K562 (cell line): ENCODE measurements around the gene POLR3H. TPM values are rescaled to one million over a fixed set of nuclear protein-coding genes. Genes with fewer than 3 reads are reported as not detected.

Source experiments
- ATAC-seq: fragments of 200-7000 bp; cut with Tn5 transposase; 3 replicates; pipeline ENCODE4 v1.9.1; 2020; ENCODE audit warnings: moderate library complexity
- BruUV-seq: library from RNA; stranded (reverse); fragments of 400-500 nt; replicated peaks from 2 replicates; lab custom pipeline; 2021; lab: Mats Ljungman, UMichigan
- CTCF ChIA-PET: fragments of 300-600 bp; formaldehyde crosslinking; extraction: SDS; loops from one replicate; lab custom pipeline; 2021; ENCODE audit warnings: low intra/inter-chr PET ratio; lab: Yijun Ruan, JAX
- POLR2A ChIA-PET: fragments of 300-600, 350-650 bp; sonication (Branson Sonifier 250); formaldehyde crosslinking; extraction: SDS; loops from one replicate; lab custom pipeline; 2021; ENCODE audit warnings: antibody characterized with exemption, inconsistent platforms; lab: Yijun Ruan, JAX
- DNase-seq, 4 experiments: peaks; one replicate each; pipeline versions ENCODE4 v3.0.0 to v3.0.0-alpha.2; 2011 to 2018; ENCODE audit warnings: low spot score in 3 of 4, mixed read lengths in 3 of 4; ENCODE audit errors: extremely low read depth in 1 of 4
- FAIRE-seq: peaks from 2 replicates; lab custom pipeline; 2011; peaks lifted over from hg19 to GRCh38; lab: Jason Lieb, UNC
- H2AFZ ChIP-seq: 2 replicates; pipeline ENCODE4 v1.6.0; 2011; ENCODE audit warnings: low read depth, low read length, control low read depth, inconsistent platforms
- H3K27ac ChIP-seq: fragments of 200-600 bp; 3 replicates; pipeline ENCODE4 v1.8.0; 2011; ENCODE audit warnings: low read depth, mild to moderate bottlenecking, control low read depth, inconsistent platforms, low read length, moderate library complexity, mixed read lengths; ENCODE audit errors: extremely low read depth
- H3K27me3 ChIP-seq, 2 experiments: fragments of 300-600 bp in 1 of 2; 2 replicates in 1 of 2; 3 replicates in 1 of 2; pipeline versions ENCODE4 v1.6.0 to v1.8.0; 2011; ENCODE audit warnings: inconsistent platforms in 2 of 2, low read length in 2 of 2, mild to moderate bottlenecking in 1 of 2, mixed read lengths in 1 of 2, moderate library complexity in 1 of 2; ENCODE audit not compliant: control insufficient read depth in 2 of 2, insufficient read depth in 2 of 2
- H3K36me3 ChIP-seq: fragments of 300-600 bp; 3 replicates; pipeline ENCODE4 v1.8.0; 2011; ENCODE audit warnings: mild to moderate bottlenecking, low read length, inconsistent platforms; ENCODE audit not compliant: control insufficient read depth, insufficient read depth
- H3K4me1 ChIP-seq, 2 experiments: fragments of 200-600 bp in 1 of 2; replicated peaks in 1 of 2; 2 replicates in 1 of 2; 3 replicates in 1 of 2; pipeline versions ENCODE4 v1.5.1 to v1.8.0; 2011; ENCODE audit warnings: inconsistent platforms in 2 of 2, low read length in 2 of 2, mild to moderate bottlenecking in 1 of 2, mixed read lengths in 1 of 2, moderate library complexity in 1 of 2; ENCODE audit not compliant: control insufficient read depth in 2 of 2, insufficient read depth in 2 of 2
- H3K4me2 ChIP-seq: 2 replicates; pipeline ENCODE4 v1.6.1; 2011; ENCODE audit warnings: low read length, control low read depth, inconsistent platforms, mixed read lengths; ENCODE audit not compliant: insufficient read depth
- H3K4me3 ChIP-seq: fragments of 200-600 bp; sonication (generic), shearing (Covaris generic); 2 replicates; pipeline ENCODE4 v1.5.1; 2016; ENCODE audit warnings: control low read depth, inconsistent platforms
- H3K79me2 ChIP-seq: fragments of 200-600 bp; 3 replicates; pipeline ENCODE4 v1.8.0; 2011; ENCODE audit warnings: low read length, inconsistent platforms; ENCODE audit not compliant: control insufficient read depth, insufficient read depth
- H3K9ac ChIP-seq, 2 experiments: 2 replicates each; pipeline versions ENCODE4 v1.6.0 to v1.6.1; 2011; ENCODE audit warnings: low read depth in 2 of 2, low read length in 2 of 2, control low read depth in 1 of 2, inconsistent platforms in 1 of 2, mild to moderate bottlenecking in 1 of 2, mixed read lengths in 1 of 2; ENCODE audit not compliant: insufficient read depth in 1 of 2
- H3K9me1 ChIP-seq: one replicate; pipeline ENCODE4 v1.6.0; 2011; ENCODE audit warnings: inconsistent platforms, mild to moderate bottlenecking, low read length, moderate library complexity; ENCODE audit not compliant: control insufficient read depth, insufficient read depth
- H3K9me3 ChIP-seq: replicated peaks from 2 replicates; pipeline ENCODE4 v1.5.1; 2011; ENCODE audit warnings: low read depth, low read length, inconsistent platforms; ENCODE audit not compliant: control insufficient read depth, insufficient read depth
- H4K20me1 ChIP-seq: replicated peaks from 2 replicates; pipeline ENCODE4 v1.6.1; 2011; ENCODE audit warnings: low read length, inconsistent platforms, mixed read lengths; ENCODE audit not compliant: control insufficient read depth, insufficient read depth
- CTBP1 ChIP-seq: fragments of 450-650 bp; IDR thresholded peaks from 2 replicates; pipeline ENCODE4 v1.6.1; 2016; ENCODE audit warnings: borderline replicate concordance
- EHMT2 ChIP-seq: fragments of 450-650 bp; IDR thresholded peaks from 2 replicates; pipeline ENCODE4 v1.6.1; 2018; ENCODE audit warnings: antibody characterized with exemption
- FOXK2 ChIP-seq, 2 experiments: fragments of 450-650 bp; IDR thresholded peaks in 1 of 2; conservative IDR thresholded peaks in 1 of 2; 2 replicates each; pipeline ENCODE4 v1.6.1; 2016; ENCODE audit warnings: low read depth in 2 of 2, mild to moderate bottlenecking in 1 of 2
- HCFC1 ChIP-seq: IDR thresholded peaks from 2 replicates; pipeline ENCODE4 v1.6.1; 2012; ENCODE audit warnings: low read depth, low read length, improper control_type of control experiment
- HDAC2 ChIP-seq: fragments of 450-650 bp; IDR thresholded peaks from 2 replicates; pipeline ENCODE4 v1.6.1; 2016; ENCODE audit warnings: mild to moderate bottlenecking
- HDGF ChIP-seq: fragments of 450-650 bp; IDR thresholded peaks from 2 replicates; pipeline ENCODE4 v1.6.1; 2016
- MAFK ChIP-seq: IDR thresholded peaks from 2 replicates; pipeline ENCODE4 v1.6.1; 2011; ENCODE audit warnings: low read length, improper control_type of control experiment
- MEF2A ChIP-seq: IDR thresholded peaks from 2 replicates; pipeline ENCODE4 v1.6.1; 2011; ENCODE audit warnings: low read depth, mild to moderate bottlenecking, low read length, moderate library complexity; ENCODE audit not compliant: control insufficient read depth
- PREB ChIP-seq: sonication (generic); formaldehyde crosslinking; IDR thresholded peaks from 2 replicates; pipeline ENCODE4 v1.8.1; 2023; ENCODE audit warnings: mild to moderate bottlenecking, missing genetic modification reagents
- RAD21 ChIP-seq, 2 experiments: fragments of 250-450 bp in 1 of 2; fragments of 450-650 bp in 1 of 2; sonication (Bioruptor Pico) in 1 of 2; formaldehyde crosslinking in 1 of 2; IDR thresholded peaks in 1 of 2; conservative IDR thresholded peaks in 1 of 2; 2 replicates each; pipeline versions ENCODE4 v1.4.0 to v1.8.0; 2020 to 2022; ENCODE audit warnings: mild to moderate bottlenecking in 2 of 2, moderate library complexity in 1 of 2
- SPI1 ChIP-seq: IDR thresholded peaks from 2 replicates; pipeline ENCODE4 v1.6.1; 2011; ENCODE audit warnings: low read depth, low read length, control low read depth, borderline replicate concordance
- STAG1 ChIP-seq: sonication (generic); formaldehyde crosslinking; IDR thresholded peaks from 2 replicates; pipeline ENCODE4 v1.5.0; 2020; ENCODE audit warnings: missing genetic modification reagents, borderline replicate concordance
- TBL1XR1 ChIP-seq, 2 experiments: IDR thresholded peaks; 2 replicates each; pipeline ENCODE4 v1.6.1; 2012; ENCODE audit warnings: improper control_type of control experiment in 2 of 2, low read length in 2 of 2, mild to moderate bottlenecking in 1 of 2
- TFAP4 ChIP-seq: sonication (generic); formaldehyde crosslinking; IDR thresholded peaks from 2 replicates; pipeline ENCODE4 v1.8.0; 2022; ENCODE audit warnings: missing genetic modification reagents, mild to moderate bottlenecking, moderate library complexity, borderline replicate concordance
- VEZF1 ChIP-seq: fragments of 200-800 bp; sonication (Bioruptor generic); IDR thresholded peaks from 2 replicates; pipeline ENCODE4 v1.6.1; 2017; ENCODE audit warnings: missing genetic modification characterization, missing compliant biosample characterization
- ZBTB1 ChIP-seq: sonication (generic); formaldehyde crosslinking; IDR thresholded peaks from 2 replicates; pipeline ENCODE4 v1.8.1; 2023; ENCODE audit warnings: missing genetic modification reagents, low read depth, mild to moderate bottlenecking, borderline replicate concordance
- ZSCAN32 ChIP-seq: fragments of 450-650 bp; formaldehyde crosslinking; IDR thresholded peaks from 2 replicates; pipeline ENCODE4 v1.4.0; 2020; ENCODE audit warnings: mild to moderate bottlenecking, moderate library complexity
- WGBS: fragments of 100-300 bp; shearing (Covaris generic); methylation state at CpG from one replicate; pipeline ENCODE4 v1.1.6; 2016; ENCODE audit warnings: low coverage, mixed read lengths; ENCODE audit not compliant: insufficient coverage; ENCODE audit errors: missing lambda C conversion rate; 5-methylcytosine and 5-hydroxymethylcytosine counted together
- in situ Hi-C: fragments of 300-500 bp; cut with MboI; formaldehyde crosslinking; loops from 4 replicates; pipeline ENCODE4 v1.15.0; 2018; ENCODE audit warnings: inconsistent platforms, mixed read lengths
- intact Hi-C: fragments of 100-400 bp; cut with micrococcal nuclease; formaldehyde crosslinking; loops from 2 replicates; pipeline ENCODE4 v1.14.2; 2022
- polyA plus RNA-seq, 8 experiments: library from polyadenylated mRNA; depleted of rRNA in 4 of 8; stranded (reverse) in 5 of 8; unstranded in 3 of 8; fragments of >200 nt; fragmentation: Nextera tagmentation in 2 of 8; fragmentation: Illumina TruSeq in 1 of 8; extraction: Ambion mirVana in 2 of 8; extraction: Trizol in 1 of 8; gene quantifications; 2 replicates each; pipeline versions ENCODE4 v1.2.1 to v1.2.3, GENCODE V29; 2011 to 2014; ENCODE audit warnings: inconsistent platforms in 1 of 8, missing spikeins in 1 of 8
- total RNA-seq, 7 experiments: library from RNA; depleted of rRNA in 6 of 7; stranded (reverse); fragments of >200 nt in 6 of 7; fragmentation: Illumina TruSeq in 2 of 7; extraction: Trizol in 2 of 7; gene quantifications; 2 replicates each; pipeline versions ENCODE4 v1.2.1 to v1.2.3, GENCODE V29; 2011 to 2021; ENCODE audit warnings: low replicate concordance in 1 of 7

The POLR3H gene
- total and polyA plus RNA-seq, 9 of the 15 experiments (the other 6 are each of a cell fraction or from before 2014, with no cell fraction given), result 5.3 to 48.4 (median 22.2) TPM

- Histone ChIP-seq H3K27me3 (no peaks in the 10 kb centered on the region), H3K9ac (no peak overlapping the region; a peak in 2 of 4 replicates), H2AFZ (peak overlapping the region; percentile 45; the same call in 1 of the 2 replicates), H3K4me3 (no peak overlapping the region), H3K27ac (peak overlapping the region; percentile 81; the same call in 2 of the 3 replicates), H4K20me1 (no peaks in the 10 kb centered on the region), H3K9me1 (no peaks in the 10 kb centered on the region), H3K4me1 (peaks cover 22 to 54% of the 10 kb centered on the region in 2 experiments; a peak in 4 of 5 replicates), H3K36me3 (no peaks in the 10 kb centered on the region), H3K9me3 (no peaks in the 10 kb centered on the region), H3K79me2 (no peaks in the 10 kb centered on the region), H3K4me2 (peak overlapping the region; percentile 63)
- DNase-seq, result peak; percentile 61 to 87 (median 73)
- WGBS, result 0% methylated on average over 5 of the region's 8 CpGs
- in situ Hi-C loops (no loop called here), intact Hi-C loops (no loop called here)
- ChIA-PET CTCF (no interaction called here), POLR2A (interaction anchor here (0.6 kb wide), 1 partner anchor 12 kb away, joined by 4 read pairs; no protein-coding TSS in a partner anchor)
- ATAC-seq, result peak; percentile 92
- peak; percentile 99 for FAIRE-seq
- BruUV-seq, result no TSS peak
- TF ChIP-seq PREB (no peak), TBL1XR1 (IDR thresholded peaks at IDR 0.05; ENCODE audit: low read length in 2 of 2) (peak in 1 of 2 experiments; percentile 45; a peak in 1 of 4 replicates), MEF2A (no peak), RAD21 (CRISPR knock-in tag; conservative IDR thresholded peaks at IDR 0.05 in 1 of 2, IDR thresholded peaks at IDR 0.05 in 1 of 2) (no peak), MAFK (peak; percentile 82), HCFC1 (no peak), HDAC2 (peak; percentile 68), ZBTB1 (CRISPR knock-in tag) (no peak), EHMT2 (no peak), STAG1 (CRISPR knock-in tag) (no peak), ZSCAN32 (no peak), TFAP4 (CRISPR knock-in tag) (peak; percentile 40; the same call in 1 of the 2 replicates), SPI1 (no peak), VEZF1 (CRISPR knock-in tag) (no peak), HDGF (peak; percentile 59; the same call in 1 of the 2 replicates), CTBP1 (peak; percentile 66), FOXK2 (conservative IDR thresholded peaks at IDR 0.05 in 1 of 2, IDR thresholded peaks at IDR 0.05 in 1 of 2; ENCODE audit: low read depth in 2 of 2) (peak; percentile 73 to 74)
These were observed 21.3 kb upstream of the POLR3H start for GRCh38 chr22:41565403-41566054.
